Measurements from ENCODE around the gene SIN3A. TPM values are rescaled to one million over a fixed set of nuclear protein-coding genes. Genes with fewer than 3 reads are reported as not detected.

SIN3A gene
- polyA plus RNA-seq, 1 experiment = 39.5 TPM

DNA sequence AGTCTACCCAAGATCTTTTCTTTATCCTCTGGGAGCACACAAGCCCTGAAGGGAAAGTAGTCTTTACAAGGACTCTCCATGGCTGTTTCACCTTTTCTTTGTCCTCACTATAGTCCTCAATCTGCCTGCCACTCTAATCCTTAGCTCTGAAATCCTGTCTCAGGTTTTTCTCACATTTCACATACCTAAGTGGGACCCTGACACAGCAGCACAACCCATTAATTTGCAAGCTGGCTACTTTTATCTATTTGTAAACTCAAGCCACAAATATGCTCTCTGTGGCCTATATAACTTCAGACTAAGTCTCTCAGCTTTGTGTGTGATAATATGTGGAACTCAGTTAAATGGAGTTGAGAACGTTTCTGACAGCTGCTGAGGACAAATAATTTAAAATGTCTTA, 19.8 kb downstream of the SIN3A start:
- no peak for DNase-seq (ENCODE audit: low read depth)
- ChIA-PET POLR2A (no interaction called here), CTCF (interaction anchor here (0.7 to 0.8 kb wide), 2 partner anchors 8 to 14 kb away, joined by 3 to 5 read pairs; no protein-coding TSS in a partner anchor)
- H3K27me3 ChIP-seq (ENCODE audit: control insufficient read depth, insufficient read depth, low read length) = no peaks in the 10 kb centered on the region
- TF ChIP-seq, protein P1, sequence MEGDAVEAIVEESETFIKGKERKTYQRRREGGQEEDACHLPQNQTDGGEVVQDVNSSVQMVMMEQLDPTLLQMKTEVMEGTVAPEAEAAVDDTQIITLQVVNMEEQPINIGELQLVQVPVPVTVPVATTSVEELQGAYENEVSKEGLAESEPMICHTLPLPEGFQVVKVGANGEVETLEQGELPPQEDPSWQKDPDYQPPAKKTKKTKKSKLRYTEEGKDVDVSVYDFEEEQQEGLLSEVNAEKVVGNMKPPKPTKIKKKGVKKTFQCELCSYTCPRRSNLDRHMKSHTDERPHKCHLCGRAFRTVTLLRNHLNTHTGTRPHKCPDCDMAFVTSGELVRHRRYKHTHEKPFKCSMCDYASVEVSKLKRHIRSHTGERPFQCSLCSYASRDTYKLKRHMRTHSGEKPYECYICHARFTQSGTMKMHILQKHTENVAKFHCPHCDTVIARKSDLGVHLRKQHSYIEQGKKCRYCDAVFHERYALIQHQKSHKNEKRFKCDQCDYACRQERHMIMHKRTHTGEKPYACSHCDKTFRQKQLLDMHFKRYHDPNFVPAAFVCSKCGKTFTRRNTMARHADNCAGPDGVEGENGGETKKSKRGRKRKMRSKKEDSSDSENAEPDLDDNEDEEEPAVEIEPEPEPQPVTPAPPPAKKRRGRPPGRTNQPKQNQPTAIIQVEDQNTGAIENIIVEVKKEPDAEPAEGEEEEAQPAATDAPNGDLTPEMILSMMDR (IDR thresholded peaks at IDR 0.05; ENCODE audit: insufficient read depth, low read depth, low read length) = no peak
- no peak overlapping the region for H3K4me3 ChIP-seq (ENCODE audit: low read depth, low read length)
- H3K36me3 ChIP-seq (ENCODE audit: control insufficient read depth, insufficient read depth, low read length) = peaks cover 6% of the 10 kb centered on the region

DNA sequence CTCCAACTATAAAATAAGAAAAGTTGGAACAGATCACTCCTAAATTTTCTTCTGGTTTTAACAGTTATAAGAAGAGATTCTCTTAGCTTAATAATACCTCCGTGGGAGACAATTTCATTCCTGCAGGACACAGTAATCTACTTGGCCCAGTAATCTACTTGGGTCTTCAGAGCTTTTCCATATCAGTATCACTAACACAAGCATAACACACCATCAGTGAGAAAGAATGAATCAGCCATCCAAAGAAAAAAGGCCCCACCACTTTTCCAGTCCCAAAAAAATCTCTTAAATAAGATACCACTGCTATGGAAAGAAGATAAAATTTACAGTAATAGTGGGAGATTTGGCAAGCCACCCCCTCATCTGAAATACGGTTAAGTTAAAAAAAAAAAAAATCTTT, 20.2 kb downstream of the SIN3A start:
- Histone ChIP-seq H3K27me3 (ENCODE audit: control insufficient read depth, insufficient read depth, low read length) (no peaks in the 10 kb centered on the region), H3K36me3 (ENCODE audit: control insufficient read depth, insufficient read depth, low read length) (peaks cover 6% of the 10 kb centered on the region), H3K4me3 (ENCODE audit: low read depth, low read length) (no peak overlapping the region)
- POLR2A ChIA-PET = no interaction called here
- DNase-seq (ENCODE audit: low read depth) = no peak
- TF ChIP-seq, protein P1 (IDR thresholded peaks at IDR 0.05; ENCODE audit: insufficient read depth, low read depth, low read length) = no peak
- CTCF ChIA-PET = interaction anchor here (0.7 kb wide), 1 partner anchor 15 kb away, joined by 5 read pairs; no protein-coding TSS in a partner anchor

DNA sequence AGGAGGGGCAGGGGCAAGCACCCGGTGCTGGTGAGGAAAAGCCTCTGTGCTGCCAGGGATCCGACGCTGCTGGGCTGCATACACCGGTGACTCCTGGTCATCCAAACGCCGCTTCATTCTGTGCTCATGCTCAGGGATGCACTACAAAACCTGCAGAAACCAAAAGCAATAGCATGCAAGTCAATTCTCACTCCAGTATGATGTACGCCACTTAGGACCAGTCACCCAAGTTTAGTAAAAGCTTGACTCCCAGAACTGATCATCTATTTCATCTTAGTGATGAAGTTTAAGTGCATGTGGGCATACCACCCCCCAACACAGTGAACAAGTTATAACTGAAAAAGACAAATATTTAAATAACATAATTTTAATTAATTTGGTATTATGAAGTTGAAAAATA, 21.2 kb downstream of the SIN3A start:
- H3K27me3 ChIP-seq (ENCODE audit: control insufficient read depth, insufficient read depth, low read length) = no peaks in the 10 kb centered on the region
- CTCF ChIA-PET = no interaction called here
- peaks cover 6% of the 10 kb centered on the region for H3K36me3 ChIP-seq (ENCODE audit: control insufficient read depth, insufficient read depth, low read length)
- TF ChIP-seq, protein P1 (IDR thresholded peaks at IDR 0.05; ENCODE audit: insufficient read depth, low read depth, low read length) = no peak
- H3K4me3 ChIP-seq (ENCODE audit: low read depth, low read length) = no peak overlapping the region
- POLR2A ChIA-PET = no interaction called here
- no peak for DNase-seq (ENCODE audit: low read depth)

DNA sequence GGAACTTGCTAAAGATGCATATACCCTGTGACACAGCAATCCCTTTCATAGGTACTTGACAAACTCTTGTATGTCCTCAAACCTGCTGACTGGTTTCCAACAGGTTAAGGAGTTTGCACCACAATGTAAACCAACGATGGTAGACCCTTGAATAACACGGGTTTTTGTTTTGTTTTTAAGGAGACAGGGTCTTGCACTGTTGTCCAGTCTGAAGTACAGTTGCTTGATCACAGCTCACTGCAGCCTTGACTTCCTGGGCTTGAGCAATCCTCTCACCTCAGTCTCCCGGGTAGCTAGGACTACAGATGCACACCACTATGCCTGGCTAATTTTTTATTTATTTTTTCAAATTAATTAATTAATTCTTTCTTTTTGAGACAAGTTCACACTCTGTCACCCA, 23.3 kb downstream of the SIN3A start:
- peaks cover 6% of the 10 kb centered on the region for H3K36me3 ChIP-seq (ENCODE audit: control insufficient read depth, insufficient read depth, low read length)
- no peak overlapping the region for H3K4me3 ChIP-seq (ENCODE audit: low read depth, low read length)
- ChIA-PET POLR2A (no interaction called here), CTCF (no interaction called here)
- H3K27me3 ChIP-seq (ENCODE audit: control insufficient read depth, insufficient read depth, low read length) = no peaks in the 10 kb centered on the region
- DNase-seq (ENCODE audit: low read depth) = no peak
- TF ChIP-seq, protein P1 (IDR thresholded peaks at IDR 0.05; ENCODE audit: insufficient read depth, low read depth, low read length) = no peak

DNA sequence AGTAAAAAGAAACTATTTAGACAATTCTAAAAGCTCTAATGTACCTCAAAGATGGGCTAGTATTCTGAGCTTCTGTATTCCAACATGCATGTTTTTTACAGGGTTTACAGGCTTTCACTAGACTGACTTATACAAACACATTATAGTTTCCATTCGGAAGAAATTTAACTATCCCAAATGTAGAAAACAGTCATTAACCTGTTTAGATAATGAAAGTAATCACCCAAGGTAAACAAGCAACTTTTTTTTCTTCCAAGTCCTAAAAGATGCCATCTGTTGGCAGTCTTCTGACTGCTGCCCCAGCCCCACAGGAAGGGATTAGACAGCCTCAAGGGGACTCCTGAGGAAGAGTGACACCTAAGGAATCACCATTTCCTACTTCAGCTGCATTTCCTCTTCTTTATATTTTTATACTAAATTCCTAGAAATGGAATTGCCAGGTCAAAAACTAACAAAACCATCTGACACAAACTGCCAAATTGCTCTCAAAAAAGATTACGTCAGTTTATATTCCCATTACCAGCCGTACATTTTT, 25.5 kb downstream of the SIN3A start:
- no peaks in the 10 kb centered on the region for H3K27me3 ChIP-seq (ENCODE audit: control insufficient read depth, insufficient read depth, low read length)
- TF ChIP-seq, protein P1 (IDR thresholded peaks at IDR 0.05; ENCODE audit: insufficient read depth, low read depth, low read length) = no peak
- H3K4me3 ChIP-seq (ENCODE audit: low read depth, low read length) = no peak overlapping the region
- ChIA-PET POLR2A (no interaction called here), CTCF (interaction anchor here (0.7 kb wide), 1 partner anchor 18 kb away, joined by 3 read pairs; no protein-coding TSS in a partner anchor)
- H3K36me3 ChIP-seq (ENCODE audit: control insufficient read depth, insufficient read depth, low read length) = peaks cover 13% of the 10 kb centered on the region
- DNase-seq (ENCODE audit: low read depth) = no peak
